Breast epithelium (tissue), 4 donors: ENCODE measurements around the gene PLAAT4. TPM values are rescaled to one million over a fixed set of nuclear protein-coding genes. Genes with fewer than 3 reads are reported as not detected.
A peak's percentile ranks its signal among the peaks of the same experiment; 100 is the strongest.
"Not testable (repeated sequence)": the region's sequence is repeated elsewhere in the genome, so short reads cannot be mapped to it uniquely, and the experiment has no call there.

Experiments used
- DNase-seq, 2 donors: peaks; one replicate each; pipeline ENCODE4 v3.0.0-alpha.2; 2019; ENCODE audit warnings: low spot score in 2 of 2
- H3K27ac ChIP-seq, 2 donors: fragments of 200-600 bp; sonication (generic) in 1 of 2; one replicate each; pipeline ENCODE4 v1.5.1; 2016 to 2019; ENCODE audit warnings: mild to moderate bottlenecking in 1 of 2
- H3K27me3 ChIP-seq, 2 donors: fragments of 200-600 bp; sonication (generic) in 1 of 2; one replicate each; pipeline versions ENCODE4 v1.5.1 to v1.6.0; 2017 to 2019; ENCODE audit warnings: control low read depth in 1 of 2, mild to moderate bottlenecking in 1 of 2
- H3K36me3 ChIP-seq: fragments of 200-600 bp; one replicate; pipeline ENCODE4 v1.5.1; 2019
- H3K4me1 ChIP-seq, 2 donors: fragments of 200-600 bp; sonication (generic); one replicate each; pipeline ENCODE4 v1.5.1; 2016 to 2019; ENCODE audit warnings: control low read depth in 1 of 2
- H3K4me3 ChIP-seq, 3 donors: fragments of 200-600 bp; sonication (generic); 1 replicate in 2 of 3; 2 replicates in 1 of 3; pipeline ENCODE4 v1.5.1; 2016 to 2019; ENCODE audit warnings: mild to moderate bottlenecking in 3 of 3, moderate library complexity in 2 of 3
- H3K9me3 ChIP-seq, 2 donors: fragments of 200-600 bp; sonication (generic) in 1 of 2; one replicate each; pipeline ENCODE4 v1.5.1; 2016 to 2019; ENCODE audit warnings: control low read depth in 1 of 2
- CTCF ChIP-seq, 3 donors: fragments of 450-650 bp; IDR thresholded peaks; one replicate each; pipeline ENCODE4 v1.5.1; 2016 to 2017; ENCODE audit warnings: antibody characterized with exemption in 3 of 3, mild to moderate bottlenecking in 3 of 3, moderate library complexity in 3 of 3
- POLR2A ChIP-seq: fragments of 450-650 bp; IDR thresholded peaks from one replicate; pipeline ENCODE4 v1.6.1; 2016; ENCODE audit warnings: antibody characterized with exemption, mild to moderate bottlenecking, moderate library complexity
- POLR2AphosphoS5 ChIP-seq, 3 donors: sonication (generic); formaldehyde crosslinking; IDR thresholded peaks; one replicate each; pipeline ENCODE4 v1.6.1; 2017; ENCODE audit warnings: antibody characterized with exemption in 3 of 3
- intact Hi-C: fragments of 100-400 bp; cut with DNase I; formaldehyde crosslinking; loops from one replicate; pipeline ENCODE4 v1.15.1; 2023; ENCODE audit warnings: low total_unique reads
- total RNA-seq, 3 donors: library from RNA; depleted of rRNA; stranded (reverse); fragments of >200 nt; gene quantifications; one replicate each; pipeline ENCODE4 v1.1.0, GENCODE V29; 2016

The PLAAT4 gene
- total RNA-seq, 3 donors from 2014 or later: 13.9 to 100.0 (median 95.3) TPM

DNA sequence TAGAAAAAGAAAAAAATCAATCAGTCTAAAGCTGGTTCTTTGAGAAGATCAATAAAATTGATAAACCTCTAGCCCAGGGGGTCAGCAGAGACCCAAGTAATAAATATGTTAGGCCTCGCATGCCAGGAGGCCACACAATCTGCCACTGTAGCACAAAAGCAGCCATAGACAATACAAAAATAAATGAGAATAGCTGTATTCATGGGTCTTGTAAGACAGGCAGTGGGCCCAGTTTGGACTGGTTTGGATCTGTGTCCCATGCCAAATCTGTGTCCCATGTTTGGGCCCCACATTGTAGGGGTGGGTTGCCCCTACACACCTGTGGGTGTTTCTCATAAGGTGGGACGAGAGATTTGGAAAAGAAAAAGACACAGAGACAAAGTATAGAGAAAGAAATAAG lies 6.6 kb upstream of the PLAAT4 start:
- H3K36me3 ChIP-seq: no peaks in the 10 kb centered on the region
- H3K27me3 ChIP-seq: no peaks in the 10 kb centered on the region
- no peak overlapping the region for H3K4me3 ChIP-seq
- H3K27ac ChIP-seq: peak overlapping the region; percentile 38 to 40
- peaks cover 13 to 26% of the 10 kb centered on the region in 2 donors for H3K4me1 ChIP-seq
- no peak for DNase-seq
- no peak for TF ChIP-seq POLR2AphosphoS5 (IDR thresholded peaks at IDR 0.05)
- no peak for TF ChIP-seq POLR2A
- TF ChIP-seq CTCF (IDR thresholded peaks at IDR 0.05): no peak
- intact Hi-C loops: no loop called here
- no peaks in the 10 kb centered on the region for H3K9me3 ChIP-seq

DNA sequence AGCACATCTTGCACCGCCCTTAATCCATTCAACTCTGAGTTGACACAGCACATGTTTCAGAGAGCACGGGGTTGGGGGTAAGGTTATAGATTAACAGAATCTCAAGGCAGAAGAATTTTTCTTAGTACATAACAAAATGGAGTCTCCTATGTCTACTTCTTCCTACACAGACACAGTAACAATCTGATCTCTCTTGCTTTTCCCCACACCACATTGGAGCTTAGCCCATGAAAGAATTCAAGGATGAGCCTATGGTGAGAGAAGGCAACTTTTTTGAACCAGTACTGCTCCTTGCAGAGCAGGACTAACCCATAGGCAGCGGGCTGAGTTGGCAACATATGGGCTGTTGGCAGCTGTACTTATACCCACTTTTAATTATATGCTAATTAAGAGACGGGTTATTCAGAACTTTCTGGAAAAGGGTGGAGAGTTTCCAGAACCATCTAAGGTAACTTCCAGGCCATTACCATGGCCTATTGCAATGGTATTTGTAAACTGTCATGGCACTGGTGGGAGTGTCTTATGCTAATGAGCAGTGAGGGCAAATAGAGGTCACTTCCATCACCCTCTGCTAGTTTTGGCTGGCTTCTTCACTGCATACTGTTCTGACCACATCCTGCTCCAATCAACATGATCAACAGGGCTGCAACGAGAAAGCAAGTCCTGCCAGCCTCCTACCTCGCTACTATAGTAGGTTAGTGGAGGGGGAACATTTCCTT lies 5.4 kb upstream of the PLAAT4 start:
- peak overlapping the region; percentile 92 to 95 for H3K27ac ChIP-seq
- H3K27me3 ChIP-seq, H3K9me3 ChIP-seq, H3K4me3 ChIP-seq, H3K36me3 ChIP-seq, intact Hi-C loops: not testable (repeated sequence)
- peak in 1 of 2 donors; percentile 93 for DNase-seq
- H3K4me1 ChIP-seq: peaks cover 20 to 37% of the 10 kb centered on the region in 2 donors
- TF ChIP-seq POLR2AphosphoS5 (IDR thresholded peaks at IDR 0.05): peak; percentile 19 to 81 (median 49)

DNA sequence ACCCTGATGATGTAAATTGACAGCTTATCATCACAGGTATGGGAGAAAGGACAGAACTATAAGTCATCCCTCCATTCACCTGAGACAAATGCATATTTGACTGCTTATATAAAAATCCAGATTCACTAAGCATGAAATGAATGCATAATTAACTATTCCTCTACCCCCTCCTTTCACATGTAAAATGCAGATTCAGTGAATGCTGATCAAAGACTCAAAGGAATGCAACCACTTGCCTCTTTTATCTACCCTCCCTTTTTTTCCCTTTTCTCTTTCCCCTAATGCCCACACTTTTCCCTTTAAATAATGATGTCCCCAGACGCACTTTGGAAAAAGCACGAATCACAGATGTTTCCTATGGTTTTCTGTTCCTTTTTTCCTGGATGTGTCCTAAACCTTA lies 4.5 kb upstream of the PLAAT4 start:
- Histone ChIP-seq H3K9me3 (no peaks in the 10 kb centered on the region), H3K4me1 (peaks cover 22 to 42% of the 10 kb centered on the region in 2 donors), H3K27me3 (no peaks in the 10 kb centered on the region), H3K27ac (peak overlapping the region; percentile 92 to 95), H3K36me3 (no peaks in the 10 kb centered on the region), H3K4me3 (no peak overlapping the region)
- TF ChIP-seq POLR2AphosphoS5 (IDR thresholded peaks at IDR 0.05): no peak
- TF ChIP-seq POLR2A: no peak
- TF ChIP-seq CTCF (IDR thresholded peaks at IDR 0.05): no peak
- no peak for DNase-seq
- intact Hi-C loops: no loop called here

GRCh38 chr11:63532799-63533475 lies 3.7 kb upstream of the PLAAT4 start:
- TF ChIP-seq POLR2A: no peak
- TF ChIP-seq POLR2AphosphoS5 (IDR thresholded peaks at IDR 0.05): no peak
- TF ChIP-seq CTCF (IDR thresholded peaks at IDR 0.05): no peak
- intact Hi-C loops: no loop called here
- peak overlapping the region; percentile 76 to 95 for H3K27ac ChIP-seq
- no peak for DNase-seq
- peaks cover 27 to 47% of the 10 kb centered on the region in 2 donors for H3K4me1 ChIP-seq
- no peak overlapping the region for H3K4me3 ChIP-seq
- no peaks in the 10 kb centered on the region for H3K9me3 ChIP-seq
- H3K36me3 ChIP-seq: no peaks in the 10 kb centered on the region
- H3K27me3 ChIP-seq: no peaks in the 10 kb centered on the region

- Histone ChIP-seq H3K36me3 (no peaks in the 10 kb centered on the region), H3K9me3 (no peaks in the 10 kb centered on the region), H3K4me3 (no peak overlapping the region), H3K4me1 (peaks cover 29 to 54% of the 10 kb centered on the region in 2 donors), H3K27ac (peak overlapping the region; percentile 72 to 95), H3K27me3 (no peaks in the 10 kb centered on the region)
- intact Hi-C loops: no loop called here
- DNase-seq: no peak
- TF ChIP-seq CTCF (IDR thresholded peaks at IDR 0.05) (no peak), POLR2AphosphoS5 (IDR thresholded peaks at IDR 0.05) (no peak), POLR2A (no peak)
These were observed 2.5 kb upstream of the PLAAT4 start for GRCh38 chr11:63534076-63534475.
